CD4-positive, alpha-beta T cell (primary cell): ENCODE results near the gene CSPG4. TPM values are rescaled to one million over a fixed set of nuclear protein-coding genes. Genes with fewer than 3 reads are reported as not detected.

Experiments
- ATAC-seq: fragments of 200-7000 bp; cut with Tn5 transposase; one replicate; pipeline ENCODE4 v1.10.0; 2022; ENCODE audit warnings: mild to moderate bottlenecking; ENCODE audit not compliant: poor library complexity
- CTCF ChIA-PET: fragments of 350-600 bp; sonication (Branson Sonifier 250); formaldehyde crosslinking; loops from one replicate; lab custom pipeline; 2021; ENCODE audit warnings: antibody characterized with exemption, inconsistent platforms; lab: Charles Lee
- POLR2A ChIA-PET: fragments of 350-600 bp; sonication (Branson Sonifier 250); formaldehyde crosslinking; loops from one replicate; lab custom pipeline; 2021; ENCODE audit warnings: antibody characterized with exemption, inconsistent platforms; lab: Charles Lee
- DNase-seq, 14 experiments: peaks; one replicate each; pipeline ENCODE4 v3.0.0-alpha.2; 2013 to 2020; ENCODE audit warnings: mixed read lengths in 2 of 14
- H3K27ac ChIP-seq, 2 donors: one replicate each; pipeline versions ENCODE4 v1.5.1 to v1.7.0; 2013; ENCODE audit warnings: low read length in 2 of 2, low read depth in 1 of 2, mild to moderate bottlenecking in 1 of 2
- H3K27me3 ChIP-seq, 2 experiments: 1 replicate in 1 of 2; 2 replicates in 1 of 2; pipeline versions ENCODE4 v1.6.1 to v1.7.0; 2013; ENCODE audit warnings: low read length in 2 of 2, control low read depth in 1 of 2, mild to moderate bottlenecking in 1 of 2, moderate library complexity in 1 of 2; ENCODE audit not compliant: insufficient read depth in 2 of 2, control insufficient read depth in 1 of 2
- H3K36me3 ChIP-seq: one replicate; pipeline ENCODE4 v1.6.1; 2013; ENCODE audit warnings: low read length, control low read depth; ENCODE audit not compliant: insufficient read depth
- H3K4me1 ChIP-seq: one replicate; pipeline ENCODE4 v1.6.1; 2013; ENCODE audit warnings: low read length, control low read depth; ENCODE audit not compliant: insufficient read depth
- H3K4me3 ChIP-seq: one replicate; pipeline ENCODE4 v1.5.1; 2013; ENCODE audit warnings: mild to moderate bottlenecking, low read length, moderate library complexity
- H3K9me3 ChIP-seq, 2 experiments: 1 replicate in 1 of 2; 2 replicates in 1 of 2; pipeline versions ENCODE4 v1.6.1 to v1.7.0; 2013; ENCODE audit warnings: low read length in 2 of 2, mild to moderate bottlenecking in 2 of 2, control low read depth in 1 of 2, moderate library complexity in 1 of 2; ENCODE audit not compliant: control insufficient read depth in 1 of 2, insufficient read depth in 1 of 2
- H3K27ac Mint-ChIP-seq: one replicate; pipeline ENCODE4 v1.8.0; 2020; ENCODE audit warnings: mixed read lengths
- H3K27me3 Mint-ChIP-seq: one replicate; pipeline ENCODE4 v1.8.0; 2021; ENCODE audit warnings: mixed read lengths
- H3K36me3 Mint-ChIP-seq: one replicate; pipeline ENCODE4 v1.8.0; 2021; ENCODE audit warnings: low read depth, mixed read lengths
- H3K4me1 Mint-ChIP-seq: one replicate; pipeline ENCODE4 v1.8.0; 2021; ENCODE audit warnings: low read depth, mixed read lengths
- H3K4me3 Mint-ChIP-seq: one replicate; pipeline ENCODE4 v1.8.0; 2020; ENCODE audit warnings: mild to moderate bottlenecking, mixed read lengths
- H3K9me3 Mint-ChIP-seq: one replicate; pipeline ENCODE4 v1.8.0; 2020; ENCODE audit warnings: mixed read lengths
- intact Hi-C, 2 experiments: fragments of 100-400 bp; cut with DNase I in 1 of 2; cut with micrococcal nuclease in 1 of 2; formaldehyde crosslinking; loops; one replicate each; pipeline versions ENCODE4 v1.15.1 to v1.9.0; 2023 to 2025; cut with DNase I, micrococcal nuclease
- total RNA-seq, 174 experiments: library from RNA in 2 of 174; stranded (reverse) in 2 of 174; gene quantifications; one replicate each; pipeline ENCODE4 v1.2.3 and lab custom pipeline; 2021 to 2026
- TF ChIP-seq, protein P1 (sequence below): fragments of 200-600 bp; IDR thresholded peaks from one replicate; pipeline ENCODE4 v1.8.0; 2022; ENCODE audit warnings: antibody characterized with exemption, mild to moderate bottlenecking

The CSPG4 gene
- total RNA-seq, 2 experiments from 2014 or later, result not detected

DNA sequence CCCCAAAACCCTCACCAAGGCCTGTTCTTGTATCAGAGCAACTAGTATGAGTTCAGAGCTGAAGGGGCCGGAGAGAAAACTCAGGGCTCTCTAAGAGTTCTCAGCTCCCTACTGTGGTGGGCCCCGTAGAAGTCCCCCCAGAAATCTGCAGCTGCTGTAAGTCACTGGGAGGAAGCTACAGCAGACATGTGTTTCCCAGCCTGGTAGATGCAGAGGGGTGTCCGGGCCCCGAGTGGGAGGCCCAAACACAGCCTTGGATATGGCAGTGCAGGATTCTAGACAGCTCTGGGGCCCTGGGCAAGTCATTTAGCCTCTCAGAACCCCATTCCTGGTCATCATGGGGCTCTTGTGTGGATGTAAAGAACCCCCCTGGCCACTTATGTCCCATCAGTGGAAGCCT, 39.2 kb upstream of the CSPG4 start:
- no peaks in the 10 kb centered on the region for H3K36me3 Mint-ChIP-seq
- intact Hi-C loops, result no loop called here
- Histone ChIP-seq H3K27me3 (no peaks in the 10 kb centered on the region), H3K9me3 (no peaks in the 10 kb centered on the region), H3K4me3 (no peak overlapping the region), H3K27ac (no peak overlapping the region), H3K4me1 (peaks cover 7% of the 10 kb centered on the region), H3K36me3 (no peaks in the 10 kb centered on the region)
- POLR2A ChIA-PET, result no interaction called here
- peaks cover 10% of the 10 kb centered on the region for H3K4me1 Mint-ChIP-seq
- DNase-seq (no peak), ATAC-seq (no peak)
- H3K27ac Mint-ChIP-seq, result no peak overlapping the region
- TF ChIP-seq, protein P1, sequence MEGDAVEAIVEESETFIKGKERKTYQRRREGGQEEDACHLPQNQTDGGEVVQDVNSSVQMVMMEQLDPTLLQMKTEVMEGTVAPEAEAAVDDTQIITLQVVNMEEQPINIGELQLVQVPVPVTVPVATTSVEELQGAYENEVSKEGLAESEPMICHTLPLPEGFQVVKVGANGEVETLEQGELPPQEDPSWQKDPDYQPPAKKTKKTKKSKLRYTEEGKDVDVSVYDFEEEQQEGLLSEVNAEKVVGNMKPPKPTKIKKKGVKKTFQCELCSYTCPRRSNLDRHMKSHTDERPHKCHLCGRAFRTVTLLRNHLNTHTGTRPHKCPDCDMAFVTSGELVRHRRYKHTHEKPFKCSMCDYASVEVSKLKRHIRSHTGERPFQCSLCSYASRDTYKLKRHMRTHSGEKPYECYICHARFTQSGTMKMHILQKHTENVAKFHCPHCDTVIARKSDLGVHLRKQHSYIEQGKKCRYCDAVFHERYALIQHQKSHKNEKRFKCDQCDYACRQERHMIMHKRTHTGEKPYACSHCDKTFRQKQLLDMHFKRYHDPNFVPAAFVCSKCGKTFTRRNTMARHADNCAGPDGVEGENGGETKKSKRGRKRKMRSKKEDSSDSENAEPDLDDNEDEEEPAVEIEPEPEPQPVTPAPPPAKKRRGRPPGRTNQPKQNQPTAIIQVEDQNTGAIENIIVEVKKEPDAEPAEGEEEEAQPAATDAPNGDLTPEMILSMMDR, result no peak
- no peaks in the 10 kb centered on the region for H3K27me3 Mint-ChIP-seq
- H3K9me3 Mint-ChIP-seq, result no peaks in the 10 kb centered on the region
- CTCF ChIA-PET, result no interaction called here
- H3K4me3 Mint-ChIP-seq, result no peak overlapping the region

DNA sequence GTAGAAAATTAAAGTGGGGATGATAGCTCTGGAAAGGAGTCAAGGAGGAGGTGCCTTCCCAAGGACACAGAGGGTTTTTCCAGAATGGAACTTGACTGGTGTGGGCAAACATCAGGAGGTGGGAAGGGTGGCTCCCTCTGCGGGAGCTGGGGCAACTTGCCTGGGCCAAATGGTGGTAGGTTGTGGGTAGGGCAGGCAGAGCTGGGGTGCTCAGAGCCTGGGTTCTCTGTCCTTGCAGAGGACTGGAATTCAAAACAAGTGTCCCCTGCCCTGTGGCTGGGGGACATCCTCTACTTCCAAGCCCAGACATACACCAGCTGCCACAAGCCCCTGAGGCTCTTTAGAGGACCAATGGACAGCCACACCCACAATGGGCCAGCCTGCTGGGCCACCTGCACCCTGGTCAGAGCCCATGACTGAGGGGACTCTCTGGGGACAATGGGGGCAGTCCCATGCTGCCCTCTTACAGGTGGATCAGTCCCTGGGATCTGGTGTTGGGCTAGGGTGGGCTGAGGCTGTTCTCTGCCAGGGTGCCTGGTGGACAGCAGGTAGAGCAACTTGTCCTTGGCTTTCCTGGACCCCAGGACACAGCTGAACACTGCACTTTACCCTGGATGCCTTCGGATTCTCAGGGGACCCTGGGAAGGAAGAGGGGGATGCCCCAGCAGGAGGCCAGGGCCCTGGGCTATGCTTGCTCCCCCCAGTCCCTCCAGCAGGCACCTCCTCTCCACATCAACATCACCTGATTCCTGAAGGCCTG, 38.6 kb upstream of the CSPG4 start:
- Histone ChIP-seq H3K9me3 (no peaks in the 10 kb centered on the region), H3K4me3 (no peak overlapping the region), H3K27me3 (no peaks in the 10 kb centered on the region), H3K36me3 (no peaks in the 10 kb centered on the region), H3K27ac (no peak overlapping the region), H3K4me1 (peaks cover 7% of the 10 kb centered on the region)
- Mint-ChIP-seq H3K4me1 (peaks cover 10% of the 10 kb centered on the region), H3K9me3 (no peaks in the 10 kb centered on the region), H3K27ac (no peak overlapping the region), H3K4me3 (no peak overlapping the region), H3K27me3 (no peaks in the 10 kb centered on the region), H3K36me3 (no peaks in the 10 kb centered on the region)
- CTCF ChIA-PET, result no interaction called here
- TF ChIP-seq, protein P1, result no peak
- intact Hi-C loops, result no loop called here
- POLR2A ChIA-PET, result no interaction called here
- DNase-seq, result peak in 1 of 14 experiments; percentile 12
- ATAC-seq, result no peak

DNA sequence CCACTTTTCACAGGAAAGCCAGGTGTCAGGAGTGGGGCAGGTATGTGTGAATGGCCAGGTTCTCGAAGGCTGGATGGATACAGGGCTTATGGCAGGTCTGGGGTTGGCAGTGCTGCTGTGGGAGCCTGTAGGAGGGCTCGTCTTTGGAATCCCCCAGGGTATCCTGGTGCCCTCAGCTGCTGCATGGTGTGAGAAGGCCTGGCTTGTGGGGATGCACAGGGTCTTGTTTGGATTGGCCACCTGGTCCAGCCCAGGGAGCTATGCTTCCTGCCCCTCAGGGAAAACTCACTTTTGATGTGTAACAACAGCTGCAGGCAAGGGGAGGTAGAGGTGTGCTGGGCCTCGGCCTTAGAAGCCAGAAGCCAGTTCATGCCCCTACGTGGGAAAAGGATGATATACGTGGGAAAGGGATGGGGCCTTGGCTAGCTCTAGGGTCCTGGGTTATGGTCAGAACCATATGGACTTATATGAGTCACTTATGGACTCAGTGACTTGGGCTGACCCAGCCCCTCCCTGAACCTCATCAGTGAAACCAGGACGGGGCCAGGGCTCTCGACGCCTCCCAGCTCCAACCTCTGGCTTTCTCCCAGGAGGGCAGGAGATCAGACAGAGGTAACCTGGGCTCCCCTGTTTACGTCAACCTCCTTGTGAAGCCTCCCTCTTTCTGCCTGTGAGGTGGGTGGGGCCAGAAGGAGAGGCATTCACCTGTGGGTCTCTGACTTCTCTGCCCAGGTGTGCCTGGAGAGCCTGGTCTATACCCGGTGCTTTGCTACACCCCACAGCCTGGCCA, 37.8 kb upstream of the CSPG4 start:
- H3K36me3 ChIP-seq, result no peaks in the 10 kb centered on the region
- H3K4me3 ChIP-seq, result no peak overlapping the region
- ATAC-seq, result no peak
- intact Hi-C loops, result no loop called here
- H3K27me3 ChIP-seq, result no peaks in the 10 kb centered on the region
- Mint-ChIP-seq H3K27me3 (no peaks in the 10 kb centered on the region), H3K4me3 (no peak overlapping the region), H3K9me3 (no peaks in the 10 kb centered on the region), H3K27ac (no peak overlapping the region), H3K4me1 (peaks cover 10% of the 10 kb centered on the region), H3K36me3 (no peaks in the 10 kb centered on the region)
- peaks cover 7% of the 10 kb centered on the region for H3K4me1 ChIP-seq
- H3K9me3 ChIP-seq, result no peaks in the 10 kb centered on the region
- peak in 1 of 14 experiments; percentile 12 for DNase-seq
- no peak overlapping the region for H3K27ac ChIP-seq
- TF ChIP-seq, protein P1, result no peak
- CTCF ChIA-PET, result no interaction called here
- POLR2A ChIA-PET, result no interaction called here
